A549 (cell line): ENCODE measurements around the gene LAMC3. TPM values are rescaled to one million over a fixed set of nuclear protein-coding genes. Genes with fewer than 3 reads are reported as not detected.

Experiments
- ATAC-seq, 2 experiments: fragments of 200-7000 bp in 1 of 2; fragments of >200 bp in 1 of 2; cut with Nextera tagmentation in 1 of 2; cut with Tn5 transposase in 1 of 2; 3 replicates each; pipeline versions ENCODE4 v1.8.0 to v1.9.1; 2018 to 2020; ENCODE audit warnings: mild to moderate bottlenecking in 1 of 2, moderate library complexity in 1 of 2
- CTCF ChIA-PET: fragments of 300-600 bp; sonication (Branson Sonifier 250); formaldehyde crosslinking; extraction: SDS; loops from one replicate; lab custom pipeline; 2021; ENCODE audit warnings: antibody characterized with exemption, inconsistent platforms; lab: Yijun Ruan, JAX
- POLR2A ChIA-PET: fragments of 350-600 bp; formaldehyde crosslinking; extraction: SDS; loops from one replicate; lab custom pipeline; 2021; ENCODE audit warnings: antibody characterized with exemption, inconsistent platforms; lab: Yijun Ruan, JAX
- DNase-seq, 2 experiments: peaks; one replicate each; pipeline versions ENCODE4 v3.0.0 to v3.0.0-alpha.2; 2011 to 2016; ENCODE audit warnings: low read depth in 1 of 2, low spot score in 1 of 2
- FAIRE-seq: peaks from 2 replicates; lab custom pipeline; 2011; peaks lifted over from hg19 to GRCh38; lab: Jason Lieb, UNC
- H3K27ac ChIP-seq, 2 experiments: fragments of >200 bp; sonication (Bioruptor Twin); formaldehyde crosslinking; 3 replicates each; pipeline ENCODE4 v1.5.1; 2016 to 2017
- H3K4me1 ChIP-seq: fragments of >200 bp; sonication (Bioruptor Twin); formaldehyde crosslinking; 3 replicates; pipeline ENCODE4 v1.6.1; 2016
- H3K4me2 ChIP-seq: fragments of >200 bp; sonication (Bioruptor Twin); formaldehyde crosslinking; 3 replicates; pipeline ENCODE4 v1.6.1; 2016
- H3K4me3 ChIP-seq: fragments of >200 bp; sonication (Bioruptor Twin); formaldehyde crosslinking; 3 replicates; pipeline ENCODE4 v1.5.1; 2016
- H3K9me3 ChIP-seq: fragments of >200 bp; sonication (Bioruptor Twin); formaldehyde crosslinking; 3 replicates; pipeline ENCODE4 v1.6.1; 2016
- CBX2 ChIP-seq: fragments of 200-600 bp; sonication (generic); IDR thresholded peaks from 2 replicates; pipeline ENCODE4 v1.6.1; 2016; ENCODE audit warnings: low read depth, mild to moderate bottlenecking, borderline replicate concordance
- CBX8 ChIP-seq: fragments of 200-600 bp; sonication (generic); IDR thresholded peaks from 2 replicates; pipeline ENCODE4 v1.6.1; 2016
- CHD4 ChIP-seq: fragments of 200-600 bp; sonication (generic); IDR thresholded peaks from 2 replicates; pipeline ENCODE4 v1.6.1; 2016; ENCODE audit warnings: antibody characterized with exemption, mild to moderate bottlenecking, borderline replicate concordance
- CTCF ChIP-seq: fragments of >200 bp; sonication (Bioruptor Twin); formaldehyde crosslinking; IDR thresholded peaks from 3 replicates; pipeline ENCODE4 v1.5.1; 2016
- EHF ChIP-seq: fragments of 250-450 bp; sonication (Bioruptor Pico); IDR thresholded peaks from 2 replicates; pipeline ENCODE4 v1.5.0; 2020; ENCODE audit warnings: mild to moderate bottlenecking
- EHMT2 ChIP-seq: fragments of 200-600 bp; sonication (generic); IDR thresholded peaks from 2 replicates; pipeline ENCODE4 v1.6.1; 2016; ENCODE audit warnings: antibody characterized with exemption, low read depth, mild to moderate bottlenecking, moderate library complexity
- EP300 ChIP-seq, 2 experiments: fragments of >200 bp; sonication (Bioruptor Twin); formaldehyde crosslinking; IDR thresholded peaks; 2 replicates in 1 of 2; 3 replicates in 1 of 2; pipeline ENCODE4 v1.6.1; 2016 to 2017
- GATA3 ChIP-seq: IDR thresholded peaks from 2 replicates; pipeline ENCODE4 v1.6.1; 2012; ENCODE audit warnings: borderline replicate concordance
- HDAC2 ChIP-seq: fragments of 200-600 bp; sonication (generic); IDR thresholded peaks from 2 replicates; pipeline ENCODE4 v1.6.1; 2016
- HOXA7 ChIP-seq: fragments of 250-450 bp; sonication (Bioruptor Pico); IDR thresholded peaks from 2 replicates; pipeline ENCODE4 v1.5.0; 2020; ENCODE audit warnings: mild to moderate bottlenecking, moderate library complexity
- HOXB13 ChIP-seq: fragments of 250-450 bp; sonication (Bioruptor Pico); IDR thresholded peaks from 2 replicates; pipeline ENCODE4 v1.5.0; 2020; ENCODE audit warnings: low read depth, mild to moderate bottlenecking, moderate library complexity
- HOXB5 ChIP-seq: fragments of 250-450 bp; sonication (Bioruptor Pico); IDR thresholded peaks from 2 replicates; pipeline ENCODE4 v1.5.0; 2020; ENCODE audit warnings: mild to moderate bottlenecking, moderate library complexity
- JUN ChIP-seq, 2 experiments: fragments of >200 bp; sonication (Bioruptor Twin); formaldehyde crosslinking; IDR thresholded peaks; 2 replicates in 1 of 2; 3 replicates in 1 of 2; pipeline ENCODE4 v1.6.1; 2016 to 2017
- MAFK ChIP-seq: fragments of 450-650 bp; IDR thresholded peaks from 2 replicates; pipeline ENCODE4 v1.6.1; 2014; ENCODE audit not compliant: partially characterized antibody
- MAZ ChIP-seq: fragments of 150-350 bp; IDR thresholded peaks from 2 replicates; pipeline ENCODE4 v1.6.1; 2014; ENCODE audit warnings: antibody characterized with exemption, low read depth, low read length, borderline replicate concordance
- MYC ChIP-seq: IDR thresholded peaks from 2 replicates; pipeline ENCODE4 v1.6.1; 2012; ENCODE audit warnings: mild to moderate bottlenecking, inconsistent platforms, low read length, improper control_type of control experiment, borderline replicate concordance
- NPAS2 ChIP-seq: fragments of 250-450 bp; sonication (Bioruptor Pico); IDR thresholded peaks from 2 replicates; pipeline ENCODE4 v1.8.0; 2022; ENCODE audit warnings: mild to moderate bottlenecking, moderate library complexity, borderline replicate concordance
- NR3C1 ChIP-seq: fragments of >200 bp; sonication (Bioruptor Twin); formaldehyde crosslinking; IDR thresholded peaks from 3 replicates; pipeline ENCODE4 v1.6.1; 2017
- POLR2A ChIP-seq: IDR thresholded peaks from 2 replicates; pipeline ENCODE4 v1.6.1; 2012; ENCODE audit warnings: mild to moderate bottlenecking, low read length
- RAD21 ChIP-seq, 2 experiments: fragments of >200 bp in 1 of 2; sonication (Bioruptor Twin) in 1 of 2; formaldehyde crosslinking in 1 of 2; IDR thresholded peaks in 1 of 2; conservative IDR thresholded peaks in 1 of 2; 2 replicates in 1 of 2; 3 replicates in 1 of 2; pipeline ENCODE4 v1.6.1; 2012 to 2018; ENCODE audit warnings: inconsistent platforms in 1 of 2
- REST ChIP-seq: fragments of 200-600 bp; sonication (generic); IDR thresholded peaks from 2 replicates; pipeline ENCODE4 v1.6.1; 2016; ENCODE audit warnings: antibody characterized with exemption, mild to moderate bottlenecking, moderate library complexity
- RFX5 ChIP-seq: fragments of 450-650 bp; IDR thresholded peaks from 2 replicates; pipeline ENCODE4 v1.7.1; 2014; ENCODE audit warnings: antibody characterized with exemption, mild to moderate bottlenecking, moderate library complexity
- RNF2 ChIP-seq: fragments of 200-600 bp; sonication (generic); IDR thresholded peaks from 2 replicates; pipeline ENCODE4 v1.6.1; 2016; ENCODE audit warnings: low read depth, mild to moderate bottlenecking, antibody characterized with exemption, moderate library complexity, borderline replicate concordance
- SMC3 ChIP-seq: fragments of >200 bp; sonication (Bioruptor Twin); formaldehyde crosslinking; IDR thresholded peaks from 3 replicates; pipeline ENCODE4 v1.6.1; 2018; ENCODE audit warnings: inconsistent platforms
- TFCP2L1 ChIP-seq: fragments of 250-450 bp; sonication (Bioruptor Pico); IDR thresholded peaks from 2 replicates; pipeline ENCODE4 v1.5.0; 2021; ENCODE audit warnings: mild to moderate bottlenecking
- TP53 ChIP-seq: fragments of 250-450 bp; sonication (Bioruptor Pico); IDR thresholded peaks from 2 replicates; pipeline ENCODE4 v1.5.0; 2021; ENCODE audit warnings: mild to moderate bottlenecking, moderate library complexity
- ZC3H11A ChIP-seq: fragments of 450-650 bp; IDR thresholded peaks from 2 replicates; pipeline ENCODE4 v1.6.1; 2014; ENCODE audit warnings: antibody characterized with exemption, mild to moderate bottlenecking
- ZFP36 ChIP-seq: fragments of 450-650 bp; IDR thresholded peaks from 2 replicates; pipeline ENCODE4 v1.6.1; 2014; ENCODE audit warnings: borderline replicate concordance; ENCODE audit not compliant: partially characterized antibody
- ZNF302 ChIP-seq: fragments of 250-450 bp; sonication (Bioruptor Pico); IDR thresholded peaks from 2 replicates; pipeline ENCODE4 v1.9.0; 2021; ENCODE audit warnings: inconsistent platforms, mild to moderate bottlenecking, moderate library complexity
- WGBS: methylation state at CpG from one replicate; pipeline ENCODE4 v1.1.6; 2017; ENCODE audit errors: missing lambda C conversion rate; 5-methylcytosine and 5-hydroxymethylcytosine counted together
- polyA minus RNA-seq: library from RNA; depleted of rRNA, polyadenylated mRNA; stranded (reverse); fragments of >200 nt; gene quantifications from 2 replicates; pipeline ENCODE4 v1.2.3, GENCODE V29; 2011; rRNA and poly(A)+ RNA removed
- polyA plus RNA-seq, 4 experiments: library from polyadenylated mRNA; depleted of rRNA in 3 of 4; stranded (reverse); fragments of >200 nt; fragmentation: RNase III in 1 of 4; extraction: RNeasy Plus Mini Kit Qiagen cat#74134 plus additional on column Dnase treatment in 1 of 4; gene quantifications; 2 replicates in 3 of 4; 3 replicates in 1 of 4; pipeline ENCODE4 v1.2.3, GENCODE V29; 2011 to 2017
- TF ChIP-seq, protein P1 (sequence below): IDR thresholded peaks from 2 replicates; pipeline ENCODE4 v1.6.1; 2012
- TF ChIP-seq, protein P2 (sequence below): fragments of 250-450 bp; sonication (Bioruptor Pico); IDR thresholded peaks from 2 replicates; pipeline ENCODE4 v1.5.0; 2020; ENCODE audit warnings: low read depth, mild to moderate bottlenecking, moderate library complexity
- TF ChIP-seq, protein P3 (sequence below): fragments of 250-450 bp; sonication (Bioruptor Pico); IDR thresholded peaks from 2 replicates; pipeline ENCODE4 v1.5.0; 2021; ENCODE audit warnings: mild to moderate bottlenecking, moderate library complexity, borderline replicate concordance

Gene LAMC3
- polyA plus RNA-seq (2011; rRNA removed) (1.0 TPM in 2 replicates), polyA plus RNA-seq (2017; fragmentation: RNase III; extraction: RNeasy Plus Mini Kit Qiagen cat#74134 plus additional on column Dnase treatment) (1.5 TPM in 3 replicates), polyA minus RNA-seq (0.41 and 0.73 TPM in 2 replicates)
- polyA plus RNA-seq (2012; cell fraction: cytosol; rRNA removed) = 2.7 and 3.3 TPM in 2 replicates
- 14.3 and 18.2 TPM in 2 replicates for polyA plus RNA-seq (2012; cell fraction: nucleus; rRNA removed)

DNA sequence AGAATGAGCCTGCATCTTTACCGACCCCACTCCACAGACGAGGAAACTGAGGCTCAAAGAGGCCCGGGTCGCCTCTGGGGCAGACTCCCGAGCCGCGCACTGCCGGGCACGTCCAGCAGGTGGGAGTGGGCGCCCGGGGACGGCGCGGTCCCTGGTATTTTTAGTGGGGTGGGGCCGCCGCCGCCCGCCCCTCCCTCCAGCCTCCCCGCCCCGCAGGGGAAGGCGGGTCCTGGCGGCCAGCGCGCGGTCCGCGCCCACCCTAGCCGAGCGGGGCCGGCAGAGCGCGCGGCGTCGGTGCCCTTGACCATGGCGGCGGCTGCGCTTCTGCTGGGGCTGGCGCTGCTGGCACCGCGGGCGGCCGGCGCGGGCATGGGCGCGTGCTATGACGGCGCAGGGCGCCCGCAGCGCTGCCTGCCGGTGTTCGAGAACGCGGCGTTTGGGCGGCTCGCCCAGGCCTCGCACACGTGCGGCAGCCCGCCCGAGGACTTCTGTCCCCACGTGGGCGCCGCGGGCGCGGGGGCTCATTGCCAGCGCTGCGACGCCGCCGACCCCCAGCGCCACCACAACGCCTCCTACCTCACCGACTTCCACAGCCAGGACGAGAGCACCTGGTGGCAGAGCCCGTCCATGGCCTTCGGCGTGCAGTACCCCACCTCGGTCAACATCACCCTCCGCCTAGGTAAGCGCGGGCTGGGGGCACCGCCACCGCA, at the start of gene LAMC3:
LAMC3 (plus strand) TSS at position 266 of the 710 bp plus-strand sequence; CDS start at position 307, 41 bp downstream.
- CTCF ChIA-PET = interaction anchor here (1.2 to 19.3 kb wide), 6 partner anchors 12 to 327 kb away, joined by 3 to 286 read pairs (median 35); no protein-coding TSS in a partner anchor
- FAIRE-seq = no peak
- Histone ChIP-seq H3K9me3 (no peaks in the 10 kb centered on the region), H3K4me1 (peaks cover 4% of the 10 kb centered on the region; the same call in 1 of the 3 replicates), H3K4me2 (peak within 1 kb of the TSS; percentile 91), H3K4me3 (peak within 1 kb of the TSS; percentile 54), H3K27ac (peak within 1 kb of the TSS; percentile 56 to 82; a peak in 5 of 6 replicates)
- ATAC-seq = peak; percentile 82 to 87
- DNase-seq = peak; percentile 52 to 65
- WGBS = 38% methylated on average over 24 of the region's 88 CpGs
- POLR2A ChIA-PET = no interaction called here
- TF ChIP-seq EP300 (IDR thresholded peaks at IDR 0.05) (no peak), ZC3H11A (no peak), HOXA7 (CRISPR knock-in tag) (no peak), HDAC2 (no peak), MYC (peak; percentile 54; the same call in 1 of the 2 replicates), JUN (IDR thresholded peaks at IDR 0.05) (0 out of 5 replicates have a peak, but pooled peaks of 1 of the 2 experiments have one; percentile 33), POLR2A (no peak), ZFP36 (no peak), MAFK (no peak), NPAS2 (CRISPR knock-in tag) (peak; percentile 21; the same call in 1 of the 2 replicates), SMC3 (peak; percentile 63; the same call in 2 of the 3 replicates), ZNF302 (CRISPR knock-in tag) (no peak), MAZ (no peak), RNF2 (no peak), TP53 (CRISPR knock-in tag) (peak; percentile 81; the same call in 1 of the 2 replicates), CTCF (peak; percentile 50), EHF (CRISPR knock-in tag) (no peak), HOXB5 (CRISPR knock-in tag) (0 out of 2 replicates have a peak, but pooled peaks have one; percentile 51), CHD4 (no peak), RFX5 (no peak), GATA3 (no peak), NR3C1 (no peak), CBX8 (no peak), RAD21 (conservative IDR thresholded peaks at IDR 0.05 in 1 of 2, IDR thresholded peaks at IDR 0.05 in 1 of 2) (peak; percentile 44 to 69; a peak in 4 of 5 replicates), REST (no peak), TFCP2L1 (CRISPR knock-in tag) (no peak), HOXB13 (CRISPR knock-in tag) (peak; percentile 31; the same call in 1 of the 2 replicates), EHMT2 (no peak), CBX2 (no peak)
- TF ChIP-seq, protein P1, sequence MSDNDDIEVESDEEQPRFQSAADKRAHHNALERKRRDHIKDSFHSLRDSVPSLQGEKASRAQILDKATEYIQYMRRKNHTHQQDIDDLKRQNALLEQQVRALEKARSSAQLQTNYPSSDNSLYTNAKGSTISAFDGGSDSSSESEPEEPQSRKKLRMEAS = peak; percentile 96
- TF ChIP-seq, protein P2, sequence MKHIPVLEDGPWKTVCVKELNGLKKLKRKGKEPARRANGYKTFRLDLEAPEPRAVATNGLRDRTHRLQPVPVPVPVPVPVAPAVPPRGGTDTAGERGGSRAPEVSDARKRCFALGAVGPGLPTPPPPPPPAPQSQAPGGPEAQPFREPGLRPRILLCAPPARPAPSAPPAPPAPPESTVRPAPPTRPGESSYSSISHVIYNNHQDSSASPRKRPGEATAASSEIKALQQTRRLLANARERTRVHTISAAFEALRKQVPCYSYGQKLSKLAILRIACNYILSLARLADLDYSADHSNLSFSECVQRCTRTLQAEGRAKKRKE = peak; percentile 89
- TF ChIP-seq, protein P3, sequence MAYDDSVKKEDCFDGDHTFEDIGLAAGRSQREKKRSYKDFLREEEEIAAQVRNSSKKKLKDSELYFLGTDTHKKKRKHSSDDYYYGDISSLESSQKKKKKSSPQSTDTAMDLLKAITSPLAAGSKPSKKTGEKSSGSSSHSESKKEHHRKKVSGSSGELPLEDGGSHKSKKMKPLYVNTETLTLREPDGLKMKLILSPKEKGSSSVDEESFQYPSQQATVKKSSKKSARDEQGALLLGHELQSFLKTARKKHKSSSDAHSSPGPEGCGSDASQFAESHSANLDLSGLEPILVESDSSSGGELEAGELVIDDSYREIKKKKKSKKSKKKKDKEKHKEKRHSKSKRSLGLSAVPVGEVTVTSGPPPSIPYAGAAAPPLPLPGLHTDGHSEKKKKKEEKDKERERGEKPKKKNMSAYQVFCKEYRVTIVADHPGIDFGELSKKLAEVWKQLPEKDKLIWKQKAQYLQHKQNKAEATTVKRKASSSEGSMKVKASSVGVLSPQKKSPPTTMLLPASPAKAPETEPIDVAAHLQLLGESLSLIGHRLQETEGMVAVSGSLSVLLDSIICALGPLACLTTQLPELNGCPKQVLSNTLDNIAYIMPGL (CRISPR knock-in tag) = 0 out of 2 replicates have a peak, but pooled peaks have one; percentile 35
